ENCODE measurements around the gene DCC.

The DCC gene

DNA sequence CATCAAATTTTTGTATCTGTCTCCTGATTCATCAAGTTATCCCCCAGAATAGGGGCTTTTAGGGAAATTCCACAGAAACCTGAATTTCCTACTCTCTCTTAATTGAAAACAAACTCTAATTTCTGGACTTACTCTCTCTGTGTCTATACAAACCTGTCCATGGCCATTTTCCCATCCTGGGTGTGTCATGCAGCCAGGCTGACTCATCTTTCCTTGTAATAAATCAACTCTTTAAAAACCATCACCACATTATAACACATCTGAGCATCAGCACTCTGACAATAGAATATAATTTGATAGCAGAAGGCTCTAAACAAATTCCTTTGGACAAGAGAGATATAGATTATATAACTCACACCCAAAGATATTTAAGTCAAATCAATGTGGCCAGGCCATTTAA, 610.2 kb downstream of the DCC start:
- DNase-seq = no peak

DNA sequence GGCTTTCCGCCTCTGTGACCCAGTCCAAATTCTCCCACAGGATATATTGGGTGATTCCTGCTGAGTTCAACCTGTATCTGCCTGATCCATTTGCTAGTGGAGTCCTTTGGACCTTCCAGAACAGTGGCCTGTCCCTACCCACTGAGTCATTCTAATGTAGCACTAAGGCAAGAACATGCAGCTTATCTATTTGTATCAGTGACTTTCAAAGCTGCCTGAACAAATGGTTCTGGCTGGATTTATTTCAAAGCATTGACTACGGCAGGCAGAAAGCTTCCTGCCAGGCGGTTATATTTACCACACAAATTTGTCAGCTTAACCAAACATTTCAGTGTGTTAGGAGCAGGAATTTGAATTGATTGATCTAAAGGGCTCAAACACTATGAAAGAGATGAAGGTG, 613.4 kb downstream of the DCC start:
- DNase-seq = no peak

GRCh38 chr18:52963481-52963880, 623.5 kb downstream of the DCC start:
- no peak for DNase-seq

- no peak for DNase-seq
Observed at GRCh38 chr18:52970686-52971085, 630.7 kb downstream of the DCC start.

DNA sequence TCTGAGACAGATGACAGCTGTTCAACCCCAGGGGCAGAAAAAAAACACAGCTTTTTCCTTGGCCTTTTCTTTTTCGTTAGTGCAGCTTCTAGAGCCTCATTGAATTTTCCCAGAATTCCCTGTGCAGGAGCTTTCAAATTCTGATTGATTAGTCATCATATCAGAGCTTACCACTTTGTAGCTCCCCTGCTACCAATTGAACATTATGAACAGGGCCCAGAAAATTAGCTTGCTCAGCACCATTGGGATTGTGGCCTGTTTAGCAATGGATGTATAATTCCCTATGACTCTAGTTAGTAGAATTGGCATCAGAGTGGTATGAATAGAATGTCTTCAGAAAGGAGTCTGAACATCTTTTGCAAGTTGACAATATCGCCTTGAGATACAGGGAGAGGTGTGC, 631.1 kb downstream of the DCC start:
- DNase-seq = no peak

DNA sequence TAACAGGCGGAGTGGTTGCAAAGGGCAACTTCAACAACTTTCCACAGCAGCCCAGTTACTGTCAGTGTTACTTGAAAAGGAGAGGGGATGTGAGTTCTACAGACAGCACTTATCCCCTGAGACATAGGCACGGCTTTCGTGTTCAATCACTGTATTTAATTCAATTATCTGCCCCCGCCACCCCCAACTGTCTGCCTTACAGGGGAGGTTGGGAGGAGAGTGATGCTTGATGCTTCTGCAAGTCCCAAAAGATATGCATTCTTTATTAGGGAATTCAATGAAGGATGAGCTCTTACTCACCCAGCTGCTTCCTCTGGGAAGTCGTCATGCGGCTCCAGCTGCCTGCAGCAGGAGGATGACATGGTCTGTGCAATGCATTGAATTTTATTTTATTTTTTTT, 639.9 kb downstream of the DCC start:
- DNase-seq = no peak

- DNase-seq = no peak
Observed at GRCh38 chr18:52991246-52991645, 651.2 kb downstream of the DCC start.

DNA sequence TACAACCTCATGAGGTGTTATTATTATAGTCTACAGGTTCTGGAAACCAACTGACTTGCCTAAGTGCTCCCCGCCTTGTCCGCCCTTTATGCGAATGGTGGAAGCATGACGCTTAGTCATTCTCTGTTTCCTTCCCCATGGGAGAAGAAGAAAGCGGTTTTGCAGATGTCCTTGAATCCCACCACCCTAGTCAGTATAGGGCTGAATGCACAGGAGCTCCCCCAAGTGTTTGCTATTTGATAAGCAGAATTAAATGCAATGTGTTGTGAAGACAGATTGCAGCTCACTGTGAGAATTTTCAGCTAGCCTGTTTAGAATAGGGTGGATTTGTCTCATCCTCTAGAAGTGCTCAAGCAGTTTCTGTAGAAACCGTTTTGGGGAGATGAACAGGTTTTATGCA, 652.0 kb downstream of the DCC start:
- no peak for DNase-seq

DNA sequence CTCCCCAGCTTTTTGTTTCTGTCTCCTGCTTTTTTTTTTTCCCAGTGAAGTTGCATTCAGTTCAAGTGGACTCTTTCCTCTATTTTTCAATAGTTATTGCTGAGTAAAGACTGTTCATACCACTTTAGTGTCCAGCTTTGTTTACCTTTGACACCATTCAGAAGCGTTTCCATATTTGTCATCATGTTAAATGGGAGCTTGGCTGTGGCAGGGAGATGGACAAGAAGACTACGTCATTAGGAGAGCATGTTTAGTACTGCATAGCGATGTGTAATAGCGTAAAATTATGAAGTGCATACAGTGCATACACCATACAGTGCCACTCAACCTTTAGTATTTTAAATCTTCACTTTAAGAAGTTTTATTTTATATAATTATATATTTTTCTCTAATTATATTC, 655.9 kb downstream of the DCC start:
- no peak for DNase-seq

GRCh38 chr18:52999633-53000032, 659.6 kb downstream of the DCC start:
- no peak for DNase-seq

GRCh38 chr18:53004798-53005197, 664.8 kb downstream of the DCC start:
- DNase-seq = no peak

DNA sequence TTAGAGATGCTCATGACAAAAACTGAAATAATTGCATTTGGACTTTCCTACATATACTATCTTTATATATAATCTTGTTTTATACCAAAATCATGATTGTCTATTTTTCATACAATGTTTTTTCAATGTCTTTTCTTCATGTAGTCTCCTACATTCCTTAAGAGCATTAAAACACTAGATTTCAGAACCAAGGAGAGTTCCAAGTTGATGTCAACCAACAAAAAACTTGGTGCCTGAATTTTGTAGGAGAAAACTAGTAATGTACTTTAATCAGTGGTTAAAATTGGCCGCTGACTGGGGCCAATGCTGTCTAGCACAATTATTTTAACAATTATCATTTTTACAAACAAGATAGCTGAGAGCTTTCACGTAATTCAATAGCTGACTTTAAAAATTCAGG, 678.8 kb downstream of the DCC start:
- DNase-seq = no peak

- DNase-seq = no peak
Observed at GRCh38 chr18:53025247-53025646, 685.2 kb downstream of the DCC start.

DNA sequence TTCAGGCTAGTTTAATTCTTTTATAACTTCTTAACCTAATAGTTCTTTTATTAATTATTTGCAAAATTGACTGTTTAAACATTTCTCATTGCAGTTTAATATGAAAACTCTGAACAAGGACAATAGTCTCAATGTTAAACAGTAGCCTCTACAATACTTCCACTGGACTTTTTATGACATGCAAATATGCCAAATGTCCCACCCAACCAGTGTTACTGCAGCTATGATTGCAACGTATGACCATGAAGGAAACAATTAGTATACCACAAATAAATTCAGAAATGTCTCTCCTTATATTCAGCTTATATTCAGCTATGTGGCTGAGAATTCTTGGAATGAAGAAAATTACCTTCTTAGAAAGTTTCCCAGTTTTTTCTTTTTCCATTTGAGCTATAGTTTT, 688.6 kb downstream of the DCC start:
- DNase-seq = no peak

- DNase-seq = no peak
Observed at GRCh38 chr18:53033128-53033527, 693.1 kb downstream of the DCC start.

- DNase-seq = no peak
Observed at GRCh38 chr18:53038608-53039007, 698.6 kb downstream of the DCC start.

GRCh38 chr18:53040286-53040685, 700.3 kb downstream of the DCC start:
- DNase-seq = no peak

- DNase-seq = no peak
Observed at GRCh38 chr18:53056064-53056463, 716.1 kb downstream of the DCC start.

DNA sequence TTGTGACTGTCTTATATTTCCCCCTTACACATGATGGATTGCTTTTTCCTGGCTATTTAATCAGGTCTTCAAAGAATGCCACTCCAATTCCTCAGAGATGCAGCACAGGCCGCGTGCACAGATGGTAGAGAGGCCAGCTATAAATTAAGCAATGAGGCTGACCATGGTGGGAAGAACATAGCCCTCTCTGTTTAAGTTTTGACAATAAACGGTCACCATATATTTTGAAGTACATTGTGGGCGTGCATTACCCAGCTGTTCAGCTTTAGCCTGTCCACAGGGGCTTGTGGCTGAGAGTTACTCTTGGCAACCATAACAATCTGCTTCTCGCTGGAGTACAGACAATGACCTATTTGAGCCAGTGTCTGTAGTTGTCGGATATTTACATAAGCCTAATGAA, 730.8 kb downstream of the DCC start:
- no peak for DNase-seq

DNA sequence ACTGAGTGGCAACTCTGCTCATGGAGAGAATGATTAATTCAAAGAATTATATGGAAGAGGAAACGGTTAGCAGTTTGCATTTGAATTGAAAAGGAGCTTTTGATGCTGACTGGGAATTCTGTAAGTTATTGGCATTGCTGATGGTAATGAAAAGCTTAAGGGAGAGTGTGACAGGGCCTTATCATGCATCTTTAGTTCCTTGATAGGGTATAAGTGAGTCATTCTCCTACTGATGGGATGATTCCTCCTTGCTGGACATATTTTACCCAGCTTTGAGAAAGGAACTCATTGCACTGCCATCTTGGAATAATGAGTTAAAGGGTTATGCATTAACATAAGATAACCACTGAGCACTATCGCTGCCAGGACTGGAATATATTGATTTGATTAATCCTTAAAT, 740.7 kb downstream of the DCC start:
- DNase-seq = no peak

DNA sequence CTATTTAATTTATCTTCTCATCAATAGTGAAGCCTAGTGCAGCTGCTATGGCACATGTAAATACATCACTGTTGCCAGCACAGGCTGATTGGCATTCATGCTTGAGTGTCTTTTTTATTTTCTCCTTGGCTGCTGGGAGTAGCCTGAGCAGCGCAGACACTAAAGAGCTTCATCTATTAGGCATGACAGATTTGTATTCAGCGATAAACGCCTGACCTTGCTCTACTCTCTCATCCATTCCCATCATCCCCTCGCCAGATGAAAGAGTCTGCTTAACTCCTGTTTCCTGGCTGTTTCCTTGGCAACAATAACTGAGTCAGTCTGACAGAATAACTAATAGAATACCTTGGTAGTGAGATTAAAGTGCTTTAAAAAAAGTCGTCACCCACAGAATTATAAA, 753.6 kb downstream of the DCC start:
- DNase-seq = peak; percentile 12

DNA sequence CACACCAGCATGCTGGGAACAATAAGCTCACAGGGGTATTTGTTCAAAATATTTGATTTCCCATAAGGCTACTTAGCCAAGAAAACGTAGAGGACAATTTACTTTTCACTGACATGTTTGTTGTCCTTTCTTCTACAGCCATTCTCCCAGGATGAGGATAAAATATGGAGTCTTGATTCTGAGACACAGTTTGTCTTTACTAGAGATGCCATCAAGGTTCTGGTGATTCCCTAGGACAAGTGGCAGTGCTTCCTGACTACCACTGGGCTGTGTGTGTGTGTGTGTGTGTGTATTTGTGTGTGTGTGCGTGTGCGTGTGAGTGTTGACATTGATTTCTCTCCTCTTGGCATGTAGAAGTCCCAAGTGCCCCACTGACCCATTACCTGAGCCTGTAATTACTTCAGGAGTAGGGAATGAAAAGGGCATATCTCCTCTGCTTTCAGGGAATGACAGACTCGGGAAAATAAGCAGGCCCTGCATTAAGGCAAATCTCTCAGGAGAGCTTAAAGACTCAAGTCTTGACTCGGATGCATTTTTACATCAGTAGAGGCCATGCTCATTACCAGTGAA, 761.6 kb downstream of the DCC start:
- DNase-seq = no peak

GRCh38 chr18:53114441-53114840, 774.4 kb downstream of the DCC start:
- DNase-seq = no peak

GRCh38 chr18:53115876-53116585, 776.0 kb downstream of the DCC start:
- DNase-seq = no peak

DNA sequence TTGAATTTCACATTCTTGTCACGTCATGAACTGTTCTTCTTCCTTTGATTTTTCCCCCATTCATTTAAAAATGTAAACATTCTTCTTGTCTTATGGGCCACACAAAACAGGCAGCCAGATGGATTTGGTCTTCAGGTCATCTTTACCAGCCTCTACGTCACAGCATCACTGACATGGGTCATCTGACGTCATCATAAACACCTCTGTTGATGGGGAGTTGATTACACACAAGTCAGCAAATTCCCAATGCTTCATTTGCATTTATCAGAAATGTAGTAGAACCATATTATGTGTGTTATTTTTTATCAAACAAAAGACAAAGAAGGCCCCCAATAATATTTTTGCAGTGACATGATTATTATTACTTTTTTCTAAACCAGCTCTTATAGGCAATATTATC, 777.9 kb downstream of the DCC start:
- DNase-seq = no peak
